Liver (tissue), 9 donors: ENCODE measurements around the gene FBXO34. TPM values are rescaled to one million over a fixed set of nuclear protein-coding genes. Genes with fewer than 3 reads are reported as not detected.

Experiments used
- DNase-seq: peaks from one replicate; pipeline ENCODE4 v3.0.0-alpha.2; 2017; ENCODE audit warnings: low spot score
- H3K27ac ChIP-seq, 2 donors: one replicate each; pipeline ENCODE4 v1.7.0; 2013; ENCODE audit warnings: inconsistent platforms in 2 of 2, low read length in 2 of 2, control low read depth in 1 of 2, low read depth in 1 of 2, mild to moderate bottlenecking in 1 of 2
- H3K27me3 ChIP-seq, 4 donors: one replicate each; pipeline versions ENCODE4 v1.6.1 to v1.7.0; 2013; ENCODE audit warnings: low read length in 3 of 4, inconsistent platforms in 1 of 4, mild to moderate bottlenecking in 1 of 4, moderate library complexity in 1 of 4; ENCODE audit not compliant: control insufficient read depth in 4 of 4, insufficient read depth in 4 of 4
- H3K36me3 ChIP-seq, 4 donors: one replicate each; pipeline versions ENCODE4 v1.6.1 to v1.7.0; 2013; ENCODE audit warnings: low read length in 3 of 4, mild to moderate bottlenecking in 3 of 4, low read depth in 1 of 4, moderate library complexity in 1 of 4; ENCODE audit not compliant: control insufficient read depth in 4 of 4, insufficient read depth in 3 of 4
- H3K4me1 ChIP-seq, 4 donors: one replicate each; pipeline versions ENCODE4 v1.6.1 to v1.7.0; 2013; ENCODE audit warnings: low read length in 3 of 4, mild to moderate bottlenecking in 3 of 4, moderate library complexity in 1 of 4; ENCODE audit not compliant: control insufficient read depth in 4 of 4, insufficient read depth in 4 of 4
- H3K4me3 ChIP-seq, 3 donors: one replicate each; pipeline versions ENCODE4 v1.6.1 to v1.7.0; 2013; ENCODE audit warnings: low read length in 3 of 3, control low read depth in 1 of 3, low read depth in 1 of 3, mild to moderate bottlenecking in 1 of 3
- H3K9ac ChIP-seq, 2 donors: one replicate each; pipeline ENCODE4 v1.7.0; 2013; ENCODE audit warnings: low read length in 2 of 2, mild to moderate bottlenecking in 2 of 2, moderate library complexity in 2 of 2, control low read depth in 1 of 2, low read depth in 1 of 2
- H3K9me3 ChIP-seq, 4 donors: one replicate each; pipeline versions ENCODE4 v1.6.1 to v1.7.0; 2013; ENCODE audit warnings: low read length in 3 of 4; ENCODE audit not compliant: control insufficient read depth in 4 of 4
- ATF3 ChIP-seq: IDR thresholded peaks from 2 replicates; pipeline ENCODE4 v1.6.1; 2016; ENCODE audit warnings: antibody characterized with exemption
- CTCF ChIP-seq: fragments of 150-350 bp; IDR thresholded peaks from 2 replicates; pipeline ENCODE4 v1.5.1; 2017; ENCODE audit warnings: improper control_type of control experiment, low read depth, low read length; ENCODE audit not compliant: missing input control
- FOXA1 ChIP-seq: IDR thresholded peaks from 2 replicates; pipeline ENCODE4 v1.6.1; 2016; ENCODE audit warnings: antibody characterized with exemption
- FOXA2 ChIP-seq: IDR thresholded peaks from 2 replicates; pipeline ENCODE4 v1.6.1; 2016; ENCODE audit warnings: antibody characterized with exemption
- GABPA ChIP-seq, 2 donors: IDR thresholded peaks in 1 of 2; conservative IDR thresholded peaks in 1 of 2; 2 replicates each; pipeline ENCODE4 v1.6.1; 2016; ENCODE audit warnings: antibody characterized with exemption in 2 of 2, mild to moderate bottlenecking in 1 of 2, moderate library complexity in 1 of 2
- HNF4A ChIP-seq, 2 donors: conservative IDR thresholded peaks; 2 replicates each; pipeline ENCODE4 v1.6.1; 2016; ENCODE audit warnings: antibody characterized with exemption in 2 of 2, mild to moderate bottlenecking in 2 of 2
- HNF4G ChIP-seq: IDR thresholded peaks from 2 replicates; pipeline ENCODE4 v1.6.1; 2016; ENCODE audit warnings: antibody characterized with exemption
- JUND ChIP-seq, 2 donors: IDR thresholded peaks; 2 replicates each; pipeline ENCODE4 v1.6.1; 2016; ENCODE audit warnings: antibody characterized with exemption in 2 of 2
- MAX ChIP-seq: IDR thresholded peaks from 2 replicates; pipeline ENCODE4 v1.6.1; 2016; ENCODE audit warnings: antibody characterized with exemption
- NR2F2 ChIP-seq: IDR thresholded peaks from 2 replicates; pipeline ENCODE4 v1.6.1; 2016; ENCODE audit warnings: antibody characterized with exemption
- RAD21 ChIP-seq, 2 donors: IDR thresholded peaks; 2 replicates each; pipeline ENCODE4 v1.6.1; 2016; ENCODE audit warnings: antibody characterized with exemption in 2 of 2, mild to moderate bottlenecking in 2 of 2
- REST ChIP-seq: IDR thresholded peaks from 2 replicates; pipeline ENCODE4 v1.6.1; 2016; ENCODE audit warnings: antibody characterized with exemption, mild to moderate bottlenecking
- TAF1 ChIP-seq: conservative IDR thresholded peaks from 2 replicates; pipeline ENCODE4 v1.6.1; 2016; ENCODE audit warnings: antibody characterized with exemption, mild to moderate bottlenecking
- YY1 ChIP-seq: IDR thresholded peaks from 2 replicates; pipeline ENCODE4 v1.6.1; 2016; ENCODE audit warnings: antibody characterized with exemption, mild to moderate bottlenecking
- ZBTB33 ChIP-seq: IDR thresholded peaks from 2 replicates; pipeline ENCODE4 v1.6.1; 2016; ENCODE audit warnings: antibody characterized with exemption
- WGBS: extraction: QIAGEN DNeasy Blood & Tissue Kit; methylation state at CpG from one replicate; pipeline ENCODE4 v1.1.7; 2013; 5-methylcytosine and 5-hydroxymethylcytosine counted together
- polyA plus RNA-seq, 2 donors: library from polyadenylated mRNA; stranded (reverse) in 1 of 2; unstranded in 1 of 2; fragments of 200-250 nt in 1 of 2; fragments of >200 nt in 1 of 2; fragmentation: Nextera tagmentation in 1 of 2; extraction: Ambion mirVana in 1 of 2; gene quantifications; one replicate each; pipeline versions ENCODE4 v1.2.1 to v1.2.3, GENCODE V29; 2013 to 2015
- total RNA-seq, 2 donors: library from RNA; depleted of rRNA; stranded (reverse); fragments of >200 nt; gene quantifications; one replicate each; pipeline ENCODE4 v1.2.3, GENCODE V29; 2014
- donor health status: healthy.
- donor health status: healthy.
- donor health status: healthy.
- donor health status: healthy.
- donor health status: healthy.

FBXO34 gene
- total and polyA plus RNA-seq, 4 donors: 4.2 to 25.8 (median 10.1) TPM

GRCh38 chr14:55288439-55288838 is 17.2 kb downstream of the FBXO34 start (continued):
- no peak for TF ChIP-seq TAF1
- no peak for TF ChIP-seq MAX

- no peak for TF ChIP-seq JUND (IDR thresholded peaks at IDR 0.05)
- peak; percentile 20 to 21 for TF ChIP-seq HNF4A (conservative IDR thresholded peaks at IDR 0.05)
- no peaks in the 10 kb centered on the region for H3K27me3 ChIP-seq
- no peak overlapping the region for H3K27ac ChIP-seq
- H3K36me3 ChIP-seq: no peaks in the 10 kb centered on the region
- no peak for DNase-seq
- H3K4me3 ChIP-seq: no peak overlapping the region
- no peaks in the 10 kb centered on the region for H3K9me3 ChIP-seq
- 68% methylated on average over 3 of the region's 3 CpGs for WGBS
- no peak overlapping the region for H3K9ac ChIP-seq
- peaks cover 0 to 1% (median 0%) of the 10 kb centered on the region in 4 donors for H3K4me1 ChIP-seq
Observed at GRCh38 chr14:55291480-55292081, 20.4 kb downstream of the FBXO34 start.

- Histone ChIP-seq H3K27ac (no peak overlapping the region), H3K4me3 (no peak overlapping the region), H3K9me3 (no peaks in the 10 kb centered on the region), H3K9ac (no peak overlapping the region), H3K4me1 (peaks cover 0 to 4% (median 1%) of the 10 kb centered on the region in 4 donors), H3K27me3 (no peaks in the 10 kb centered on the region), H3K36me3 (peaks cover 0 to 4% (median 0%) of the 10 kb centered on the region in 4 donors)
- TF ChIP-seq JUND (IDR thresholded peaks at IDR 0.05): no peak
- TF ChIP-seq ZBTB33: no peak
- TF ChIP-seq GABPA (IDR thresholded peaks at IDR 0.05 in 1 of 2, conservative IDR thresholded peaks at IDR 0.05 in 1 of 2): no peak
- TF ChIP-seq YY1: no peak
- no peak for TF ChIP-seq HNF4G
- TF ChIP-seq FOXA2: no peak
- no peak for TF ChIP-seq RAD21 (IDR thresholded peaks at IDR 0.05)
- no peak for TF ChIP-seq ATF3
- no peak for TF ChIP-seq REST
- TF ChIP-seq FOXA1: no peak
- TF ChIP-seq HNF4A (conservative IDR thresholded peaks at IDR 0.05): no peak
- TF ChIP-seq NR2F2: no peak
- no peak for TF ChIP-seq CTCF
- no peak for DNase-seq
- WGBS: 91% methylated on average over 3 of the region's 3 CpGs
Observed at GRCh38 chr14:55294603-55295002, 23.4 kb downstream of the FBXO34 start.
